ENCODE measurements around the gene TRAPPC6A. TPM values are rescaled to one million over a fixed set of nuclear protein-coding genes. Genes with fewer than 3 reads are reported as not detected.

Gene TRAPPC6A
- total and polyA plus RNA-seq, 2 experiments from 2014 or later = 29.4 to 74.7 TPM

- ATAC-seq (no peak), DNase-seq (ENCODE audit: low spot score) (no peak)
- TF ChIP-seq ETS1 (IDR thresholded peaks at IDR 0.05) = no peak
- TF ChIP-seq ZNF331 (CRISPR knock-in tag; IDR thresholded peaks at IDR 0.05; ENCODE audit: low read depth) = no peak
- TF ChIP-seq JUNB (IDR thresholded peaks at IDR 0.05; ENCODE audit: unreplicated experiment) = no peak
- TF ChIP-seq STAT1 (IDR thresholded peaks at IDR 0.05; ENCODE audit: unreplicated experiment) = no peak
- no peak for TF ChIP-seq ZNF114 (CRISPR knock-in tag; IDR thresholded peaks at IDR 0.05)
- TF ChIP-seq REST (IDR thresholded peaks at IDR 0.05; ENCODE audit: unreplicated experiment) = no peak
- TF ChIP-seq EZH2phosphoT487 (IDR thresholded peaks at IDR 0.05; ENCODE audit: unreplicated experiment) = no peak
- TF ChIP-seq ZNF462 (CRISPR knock-in tag; IDR thresholded peaks at IDR 0.05) = no peak
- TF ChIP-seq EZH2 (IDR thresholded peaks at IDR 0.05; ENCODE audit: low read depth, unreplicated experiment) = no peak
- TF ChIP-seq NANOG (IDR thresholded peaks at IDR 0.05; ENCODE audit: borderline replicate concordance) = no peak
- no peak for TF ChIP-seq CREB1 (CRISPR knock-in tag; IDR thresholded peaks at IDR 0.05; ENCODE audit: low read depth)
- no peak for TF ChIP-seq POLR2AphosphoS5 (IDR thresholded peaks at IDR 0.05; ENCODE audit: low read depth)
- TF ChIP-seq CTCF (conservative IDR thresholded peaks at IDR 0.05; ENCODE audit: low read depth in 2 of 2) = no peak
- Mint-ChIP-seq H3K27me3 (ENCODE audit: insufficient read depth, low read depth, poor library complexity) (peaks cover 23% of the 10 kb centered on the region), H3K9me3 (no peaks in the 10 kb centered on the region; the same call in 2 of the 3 replicates), H3K27ac (no peak overlapping the region), H3K36me3 (ENCODE audit: low read depth) (no peaks in the 10 kb centered on the region; the same call in 2 of the 3 replicates), H3K4me1 (peaks cover 19% of the 10 kb centered on the region), H3K4me3 (no peak overlapping the region)
- Histone ChIP-seq H3K4me1 (ENCODE audit: insufficient read depth) (no peaks in the 10 kb centered on the region), H3K79me2 (replicated peaks; ENCODE audit: insufficient read depth) (no peaks in the 10 kb centered on the region), H3K27me3 (ENCODE audit: insufficient read depth) (peaks cover 5% of the 10 kb centered on the region; the same call in 1 of the 2 replicates), H3K4me3 (no peak overlapping the region), H3K9me2 (ENCODE audit: insufficient read depth) (no peaks in the 10 kb centered on the region), H4K20me1 (replicated peaks; ENCODE audit: insufficient read depth) (no peaks in the 10 kb centered on the region; the same call in 1 of the 2 replicates), H2AFZ (no peak overlapping the region), H3F3A (replicated peaks; ENCODE audit: low read depth) (no peaks in the 10 kb centered on the region), H3K36me3 (ENCODE audit: insufficient read depth) (no peaks in the 10 kb centered on the region), H3K27ac (ENCODE audit: low read depth) (no peak overlapping the region), H3K4me2 (no peak overlapping the region)
These were observed 18.1 kb downstream of the TRAPPC6A start for GRCh38 chr19:45159971-45160324.
